NCI-H146 treated with DMSO at 0.1 percent for 48 hours (cell line): ENCODE measurements around the gene LYPD6B.

Experiments used
- DNase-seq: peaks from one replicate; lab custom pipeline; 2025; ENCODE audit not compliant: unreplicated experiment; lab: John Stamatoyannopoulos, UW

Gene LYPD6B

GRCh38 chr2:149259136-149259535 lies 220.6 kb downstream of the LYPD6B start:
- no peak for DNase-seq

GRCh38 chr2:149261692-149262091 lies 223.2 kb downstream of the LYPD6B start:
- no peak for DNase-seq
